GM23248 (cell line): ENCODE results near the gene CHN1.

ENCODE experiments used
- EZH2 ChIP-seq: fragments of 200-600 bp; sonication (generic); IDR thresholded peaks from 2 replicates; pipeline ENCODE4 v1.6.1; 2018; ENCODE audit warnings: antibody characterized with exemption, mild to moderate bottlenecking; ENCODE audit not compliant: insufficient read depth, poor library complexity, severe bottlenecking
- EZH2phosphoT487 ChIP-seq: fragments of 200-600 bp; sonication (generic); IDR thresholded peaks from 2 replicates; pipeline ENCODE4 v1.6.1; 2018; ENCODE audit warnings: antibody characterized with exemption, moderate library complexity, mild to moderate bottlenecking, low read depth; ENCODE audit not compliant: insufficient read depth

GRCh38 chr2:174931724-174932123 lies 73.5 kb downstream of the CHN1 start:
- no peak for TF ChIP-seq EZH2
- no peak for TF ChIP-seq EZH2phosphoT487
